ENCODE measurements around the gene APBA2.

Gene APBA2

DNA sequence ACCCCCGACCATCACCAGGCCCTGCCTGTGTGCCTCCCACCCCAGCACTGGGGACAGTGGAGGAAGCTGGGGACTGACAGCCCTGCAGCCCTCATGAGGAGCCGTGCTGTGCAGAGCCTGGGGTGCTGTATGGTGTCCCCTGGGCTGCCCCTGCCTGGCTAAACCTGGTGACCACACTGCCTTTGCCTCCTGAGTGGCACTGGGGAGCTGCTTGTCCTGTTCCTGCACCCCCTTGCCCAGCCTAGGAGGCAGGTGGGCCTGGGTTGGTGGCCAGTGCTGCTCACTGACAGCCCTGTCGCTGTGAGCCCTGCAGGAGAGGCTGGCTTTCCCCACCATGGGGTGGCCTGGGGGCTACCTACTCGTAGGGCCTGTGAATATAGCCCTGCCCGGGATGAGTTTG lies 224.4 kb downstream of the APBA2 start:
- no peak for DNase-seq

DNA sequence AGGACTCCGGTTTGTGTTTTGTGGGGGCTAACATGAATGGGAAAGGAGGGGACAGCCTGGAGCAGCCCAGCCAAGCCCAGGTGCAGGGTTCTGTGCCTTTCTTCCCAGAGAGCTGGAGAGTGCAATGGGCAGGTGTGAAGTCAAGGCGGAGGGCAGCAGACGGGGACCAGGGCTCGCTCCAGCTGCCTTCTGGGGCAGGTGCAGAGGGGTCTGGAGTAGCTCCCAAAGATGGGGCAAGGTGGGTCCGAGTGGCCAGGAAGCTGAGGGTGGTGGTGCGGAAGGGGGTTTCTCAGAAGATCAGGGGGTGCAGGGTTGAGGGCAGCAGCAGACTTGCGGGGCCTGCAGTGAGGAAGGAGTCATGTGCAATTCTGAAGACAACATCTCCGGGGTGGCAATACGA lies 225.0 kb downstream of the APBA2 start:
- DNase-seq: no peak

DNA sequence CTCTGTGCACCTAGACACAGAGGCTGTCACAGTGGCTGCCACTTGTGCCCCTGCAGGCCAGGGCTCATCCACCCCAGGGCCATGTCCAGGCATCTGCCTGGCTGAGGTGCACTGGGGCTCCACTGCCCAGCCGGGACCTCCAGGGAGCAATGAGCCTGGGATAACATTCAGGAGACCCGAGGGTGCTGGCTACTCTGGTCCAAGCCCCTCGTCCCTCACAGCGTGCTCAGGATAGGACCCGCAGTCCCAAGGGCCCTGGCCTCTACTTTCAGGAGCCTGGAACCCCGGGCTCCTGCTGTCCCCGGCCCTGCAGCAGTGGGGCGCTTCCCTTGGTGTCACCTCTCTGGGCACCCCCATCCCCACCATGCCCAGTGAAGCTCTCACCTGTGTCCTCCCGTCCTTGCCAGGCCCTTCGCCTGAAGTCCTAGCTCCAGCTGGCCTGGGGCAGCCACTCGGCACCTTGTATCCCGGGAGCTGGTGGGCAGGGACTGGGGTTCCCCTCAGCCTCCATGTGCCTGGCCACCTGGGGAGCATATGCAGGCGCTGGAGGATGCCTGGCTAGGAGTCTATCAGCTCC lies 226.0 kb downstream of the APBA2 start:
- no peak for DNase-seq

DNA sequence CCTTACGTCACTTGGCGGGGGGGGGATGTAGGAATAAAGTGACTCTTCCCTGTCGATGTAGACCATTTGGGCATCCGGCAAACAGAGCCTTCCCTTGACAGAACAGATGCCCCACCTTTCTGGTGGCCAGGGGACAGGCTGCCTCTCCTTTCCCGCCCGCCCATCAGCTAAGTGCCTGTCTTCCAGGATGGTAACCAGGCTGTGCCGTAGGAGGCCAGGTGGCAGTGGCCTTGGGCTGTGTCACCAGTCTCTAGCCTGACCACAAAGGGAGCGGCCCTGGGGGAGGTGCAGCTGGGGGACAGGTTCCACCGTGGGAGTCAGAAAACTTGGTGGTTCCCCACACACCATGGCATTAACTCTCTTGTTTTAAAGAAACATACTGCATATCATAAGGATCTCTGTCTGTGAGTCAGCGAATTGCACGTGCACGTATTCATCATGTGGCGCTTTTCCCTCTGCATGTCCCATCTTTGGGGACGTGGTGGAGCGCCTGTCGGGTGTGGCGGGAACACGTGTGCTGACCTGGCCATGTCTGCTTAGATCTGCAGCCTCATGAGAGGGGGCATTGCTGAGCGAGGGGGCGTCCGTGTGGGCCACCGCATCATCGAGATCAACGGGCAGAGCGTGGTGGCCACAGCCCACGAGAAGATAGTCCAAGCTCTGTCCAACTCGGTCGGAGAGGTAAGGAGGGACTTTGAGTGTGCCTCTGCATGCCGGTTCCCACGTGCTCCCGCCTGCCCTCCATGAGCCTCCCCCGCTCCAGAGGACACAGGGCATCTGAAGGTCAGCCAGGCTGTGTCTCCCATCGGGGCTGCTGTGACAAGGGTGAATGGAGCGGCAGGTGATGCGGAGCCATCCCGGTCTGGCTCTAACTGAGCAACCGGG lies 227.8 kb downstream of the APBA2 start:
- DNase-seq: no peak

DNA sequence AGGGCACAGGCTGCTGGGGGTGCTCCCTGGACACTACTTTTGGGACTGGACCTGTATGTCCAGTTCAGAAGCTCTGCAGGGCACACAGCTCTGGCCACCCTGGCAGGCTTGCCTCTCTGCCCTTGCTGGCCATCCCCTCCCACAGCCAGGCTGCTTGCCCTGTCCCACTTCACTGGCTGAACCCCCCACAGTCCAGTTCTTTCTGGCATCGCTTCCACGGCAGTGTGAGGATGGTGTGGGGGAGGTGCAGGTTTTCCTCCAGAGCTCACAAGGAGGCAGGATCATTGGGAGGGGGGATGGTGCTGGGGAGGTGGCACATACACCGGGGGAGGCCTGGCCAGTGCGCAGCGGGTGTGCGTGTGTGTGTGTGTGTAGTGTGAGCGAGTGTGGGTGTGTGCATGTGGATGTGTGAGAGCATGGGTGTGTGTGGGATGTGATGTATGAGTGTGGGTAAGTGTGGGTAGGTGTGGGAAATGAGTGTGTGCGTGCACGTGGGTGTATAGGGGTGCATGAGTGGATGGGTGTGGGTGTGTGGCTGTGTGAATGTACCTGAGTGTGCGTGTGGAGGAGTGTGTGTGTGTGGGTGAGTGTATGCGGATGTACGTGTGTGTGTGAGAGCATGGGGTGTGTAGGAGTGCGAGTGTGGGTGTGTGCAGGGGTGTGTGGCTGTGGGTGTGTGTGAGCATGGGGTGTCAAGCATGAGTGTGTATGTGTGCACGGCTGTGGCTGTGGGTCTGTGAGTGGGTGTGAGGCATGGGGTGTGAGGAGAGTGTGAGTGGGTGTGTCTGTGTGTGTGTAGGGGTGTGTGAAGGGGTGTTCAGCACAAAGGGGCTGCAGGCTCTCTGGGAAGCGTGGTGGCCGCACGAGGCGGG lies 228.7 kb downstream of the APBA2 start:
- no peak for DNase-seq

DNA sequence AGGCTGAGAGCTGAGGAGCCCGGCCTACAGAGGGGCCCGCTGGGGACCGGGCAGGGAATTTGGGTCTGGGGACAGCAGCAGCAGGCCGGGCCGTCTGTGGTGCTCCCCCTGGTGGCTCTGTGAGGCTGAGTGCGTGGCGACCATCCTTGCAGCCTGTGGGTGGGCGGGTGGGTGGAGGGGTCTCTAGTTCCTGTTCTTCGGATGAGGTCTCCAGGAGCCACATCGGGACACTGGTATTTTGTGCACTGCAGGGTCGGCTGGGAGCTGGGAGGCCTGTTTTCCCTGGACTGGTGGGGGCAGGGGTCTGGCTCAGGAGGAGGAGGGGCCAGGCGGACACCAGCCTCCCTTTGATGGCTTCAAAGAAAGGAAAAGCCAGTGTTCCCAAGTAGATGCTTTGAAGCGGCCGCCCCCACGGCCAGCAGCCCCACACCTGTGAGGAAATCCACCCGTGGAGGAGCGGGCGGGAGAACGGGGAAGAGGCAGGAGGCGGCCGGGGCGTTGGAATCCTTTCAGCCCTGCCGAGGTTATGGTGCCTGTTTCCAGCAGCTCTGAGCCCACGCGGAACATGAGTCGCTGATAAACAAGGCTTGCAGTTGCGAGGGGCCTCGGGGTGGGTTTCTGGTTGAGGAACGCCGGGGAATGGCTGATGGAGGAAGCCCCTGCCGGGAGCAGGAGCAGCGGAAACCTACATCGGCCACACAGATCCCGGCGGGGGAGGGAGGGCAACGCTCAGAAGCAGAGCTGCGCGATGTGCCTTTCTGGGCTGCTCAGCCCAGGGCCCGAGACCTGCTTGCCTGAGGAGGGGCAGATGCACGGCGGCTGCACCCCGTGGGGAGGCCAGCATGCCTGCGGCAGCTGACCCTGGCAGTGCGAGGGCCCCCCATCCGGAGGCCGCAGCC lies 229.6 kb downstream of the APBA2 start:
- no peak for DNase-seq

DNA sequence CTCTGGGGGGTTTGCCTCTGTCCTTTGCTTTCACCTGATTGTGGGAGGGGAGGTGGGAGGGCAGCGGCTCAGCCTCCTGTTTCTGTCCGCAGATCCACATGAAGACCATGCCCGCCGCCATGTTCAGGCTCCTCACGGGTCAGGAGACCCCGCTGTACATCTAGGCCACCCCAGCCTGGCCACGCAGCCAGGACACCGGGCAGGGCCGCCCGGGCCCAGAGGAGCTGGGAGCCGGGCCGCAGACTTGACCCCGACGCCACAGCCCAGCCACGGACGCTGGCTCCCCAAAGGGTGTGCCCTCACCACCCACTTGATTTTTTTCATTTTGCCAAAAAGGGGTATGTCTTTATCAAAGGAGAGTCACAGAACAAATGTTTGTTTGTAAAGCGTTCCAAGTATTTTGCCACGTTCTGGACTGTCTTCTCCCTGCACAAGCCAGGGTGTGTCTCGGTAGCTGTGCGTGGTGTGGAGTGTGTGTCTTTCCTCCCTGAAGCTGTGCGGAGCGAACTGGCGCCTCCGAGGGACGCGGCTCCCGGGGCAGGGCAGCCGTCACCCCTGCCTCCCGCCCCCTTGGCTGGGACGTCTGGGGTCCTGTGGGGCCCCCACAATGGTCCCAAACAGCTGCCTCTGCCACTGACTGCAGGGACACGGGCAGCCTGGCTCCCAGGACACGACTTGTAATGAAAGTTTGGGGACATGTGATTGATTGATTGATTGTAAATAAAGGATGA lies 231.4 kb downstream of the APBA2 start:
- no peak for DNase-seq

DNA sequence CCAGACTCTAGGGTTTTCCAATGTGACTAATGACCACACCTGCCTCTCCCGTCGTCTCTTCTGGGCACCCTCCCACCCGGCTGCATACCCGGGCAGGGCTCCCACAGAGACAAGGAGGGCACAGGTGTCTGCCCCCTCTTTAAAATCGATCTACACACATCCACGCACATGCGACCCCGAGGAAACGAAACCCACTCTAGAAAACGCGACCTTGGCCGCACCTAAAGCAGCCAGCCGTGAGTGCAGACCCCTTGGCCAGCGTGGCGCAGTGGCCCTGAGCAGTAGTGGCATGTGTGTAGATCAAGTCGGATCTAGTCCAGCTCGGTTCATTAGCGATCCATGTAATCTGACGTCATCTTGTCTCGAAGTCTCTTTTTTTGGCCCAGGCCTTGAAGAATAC lies 232.0 kb downstream of the APBA2 start:
- no peak for DNase-seq

DNA sequence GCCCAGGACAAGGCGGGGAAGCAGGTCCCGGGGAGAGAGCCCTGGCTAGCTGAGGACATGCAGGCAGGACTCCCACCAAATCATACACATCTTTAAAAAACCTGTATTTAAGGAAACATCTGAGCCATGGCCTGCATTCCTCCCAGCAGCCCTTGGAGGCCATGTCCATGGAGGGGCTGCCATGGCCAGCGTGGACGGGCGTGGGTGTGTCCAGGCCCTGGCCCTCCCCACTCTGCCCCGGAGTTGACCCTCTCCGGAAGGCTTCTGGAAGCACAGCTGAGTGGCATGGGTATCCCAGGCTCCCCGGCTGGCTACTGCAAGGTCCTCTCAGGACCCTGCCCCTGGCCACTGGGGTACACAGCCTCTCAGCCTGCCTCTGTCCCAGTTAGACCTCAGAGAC lies 234.1 kb downstream of the APBA2 start:
- no peak for DNase-seq

DNA sequence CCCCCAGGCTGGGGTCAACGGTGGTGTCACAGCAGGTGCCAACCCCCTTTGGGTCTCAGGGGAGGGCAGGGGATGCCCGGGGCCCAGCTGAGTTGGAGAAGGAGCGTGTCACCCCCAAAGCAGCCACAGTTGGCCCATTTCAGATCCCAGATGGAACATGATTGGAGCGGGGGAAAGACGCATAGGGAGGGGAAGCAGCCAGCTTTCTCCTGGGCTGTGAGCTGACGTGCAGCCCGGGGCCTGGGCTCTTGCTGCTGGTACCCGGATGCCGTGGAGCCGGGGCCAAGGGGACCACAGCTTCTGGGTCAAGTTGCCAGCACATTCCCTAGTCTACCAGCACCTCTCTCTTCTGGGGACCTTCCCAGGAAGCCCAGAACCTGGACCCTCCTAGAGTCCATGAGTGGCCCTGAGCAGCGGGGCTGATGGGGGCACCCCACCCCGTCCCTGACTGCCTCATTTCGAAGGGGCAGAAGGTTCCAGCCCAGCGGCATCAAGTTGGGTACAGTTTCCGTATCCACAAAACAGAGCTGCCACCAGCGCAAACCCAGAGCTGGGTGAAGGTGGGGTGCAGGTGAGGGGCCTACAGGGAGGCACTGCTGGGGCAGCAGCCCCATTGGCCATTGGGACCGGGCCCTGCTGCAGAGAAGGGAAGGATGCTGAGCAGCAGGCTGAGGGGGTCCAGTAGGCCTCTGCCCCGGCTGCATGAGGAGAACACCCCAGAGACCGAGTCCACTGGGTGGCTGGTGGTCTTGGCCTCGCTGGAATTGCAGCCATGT lies 235.0 kb downstream of the APBA2 start:
- DNase-seq: no peak

DNA sequence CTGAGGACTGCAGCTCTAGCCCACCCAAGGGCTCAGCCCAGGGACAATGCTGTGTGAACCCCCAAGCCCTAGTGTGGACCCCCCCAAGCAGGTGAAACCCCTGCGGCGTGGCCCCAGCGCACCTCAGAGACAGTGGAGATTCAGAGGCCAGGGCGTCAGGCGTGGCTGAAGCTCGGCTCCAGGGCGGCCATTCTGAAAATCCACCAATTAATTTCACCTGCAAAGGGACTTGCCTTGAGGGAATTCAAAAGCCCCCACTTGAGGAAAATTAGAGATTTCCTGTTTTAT lies 235.5 kb downstream of the APBA2 start:
- no peak for DNase-seq

DNA sequence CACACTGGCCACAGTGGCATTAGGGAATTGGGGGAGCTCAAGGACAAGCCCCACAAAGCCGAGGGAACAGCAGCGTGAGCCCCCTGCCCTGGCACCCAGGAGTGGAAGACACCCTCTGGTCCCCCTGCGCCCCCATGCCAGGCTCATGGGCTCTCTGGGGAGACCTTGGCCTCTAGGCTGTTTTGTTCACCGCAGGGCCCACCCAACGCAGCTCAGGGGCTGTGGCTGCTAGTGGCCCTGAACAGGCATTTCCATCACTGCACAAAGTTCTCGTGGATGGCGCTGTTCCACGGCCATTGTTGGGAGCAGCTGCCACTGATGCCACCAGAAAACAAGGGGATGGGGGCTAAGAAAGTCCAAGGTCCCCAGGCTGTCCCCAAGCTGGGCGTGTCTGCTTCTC lies 236.1 kb downstream of the APBA2 start:
- DNase-seq: no peak

DNA sequence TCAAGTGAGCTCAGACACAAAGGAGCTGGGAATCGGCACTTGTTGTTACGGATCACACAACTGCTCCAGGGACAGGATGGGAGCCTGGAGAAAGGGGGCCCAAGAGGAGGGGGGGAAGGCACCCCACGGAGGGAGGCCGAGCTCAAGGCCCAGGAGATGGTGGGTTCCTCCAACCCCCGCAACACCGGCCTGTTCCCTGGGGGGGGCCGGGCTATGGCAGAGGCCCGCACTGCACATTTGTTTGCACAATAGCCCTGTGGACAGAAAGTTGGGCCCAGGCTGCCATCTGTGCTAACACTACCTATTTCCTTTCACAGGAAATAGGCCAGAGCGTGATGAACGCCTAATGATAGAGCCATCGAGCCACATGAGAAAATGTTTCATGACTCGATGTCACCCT lies 236.7 kb downstream of the APBA2 start:
- no peak for DNase-seq

DNA sequence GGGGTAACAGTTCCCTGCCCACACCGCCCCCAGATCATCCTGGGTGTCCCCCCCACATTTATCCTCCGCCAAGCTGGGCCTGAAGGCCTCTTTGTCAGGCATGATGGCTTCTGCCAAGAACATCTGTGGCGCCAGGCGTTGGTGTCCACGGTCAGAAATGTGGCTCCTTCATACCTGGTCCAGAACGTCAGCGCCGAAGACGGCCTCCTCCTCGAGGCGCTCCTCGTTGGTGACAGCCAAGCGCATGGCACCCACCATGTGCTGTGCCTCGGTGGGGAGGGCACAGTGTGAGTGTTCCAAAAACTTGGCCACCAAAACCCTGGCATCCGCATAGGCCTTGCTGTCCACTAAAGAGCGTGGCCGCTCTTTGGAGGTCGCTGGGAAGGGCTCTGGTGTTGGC lies 237.4 kb downstream of the APBA2 start:
- no peak for DNase-seq

DNA sequence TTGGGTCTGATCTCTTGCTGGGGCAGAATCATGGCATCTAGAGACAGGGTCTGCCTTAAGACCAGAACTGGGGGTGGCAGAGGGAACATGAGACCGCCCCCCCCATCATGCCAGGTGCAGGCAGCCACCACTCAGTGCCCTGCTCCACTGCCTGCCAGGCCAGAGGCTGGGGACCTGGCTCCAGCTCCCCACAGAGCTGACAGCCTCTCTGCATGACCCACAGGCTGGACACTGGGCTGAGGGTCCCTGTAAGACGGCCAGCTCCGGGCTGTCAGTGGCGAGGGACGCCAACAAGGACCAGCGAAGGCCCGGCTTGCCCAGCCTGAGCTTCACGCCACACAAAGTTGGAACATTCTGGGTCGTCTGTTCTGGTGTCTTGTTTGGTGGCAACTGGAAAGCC lies 238.2 kb downstream of the APBA2 start:
- DNase-seq: no peak

DNA sequence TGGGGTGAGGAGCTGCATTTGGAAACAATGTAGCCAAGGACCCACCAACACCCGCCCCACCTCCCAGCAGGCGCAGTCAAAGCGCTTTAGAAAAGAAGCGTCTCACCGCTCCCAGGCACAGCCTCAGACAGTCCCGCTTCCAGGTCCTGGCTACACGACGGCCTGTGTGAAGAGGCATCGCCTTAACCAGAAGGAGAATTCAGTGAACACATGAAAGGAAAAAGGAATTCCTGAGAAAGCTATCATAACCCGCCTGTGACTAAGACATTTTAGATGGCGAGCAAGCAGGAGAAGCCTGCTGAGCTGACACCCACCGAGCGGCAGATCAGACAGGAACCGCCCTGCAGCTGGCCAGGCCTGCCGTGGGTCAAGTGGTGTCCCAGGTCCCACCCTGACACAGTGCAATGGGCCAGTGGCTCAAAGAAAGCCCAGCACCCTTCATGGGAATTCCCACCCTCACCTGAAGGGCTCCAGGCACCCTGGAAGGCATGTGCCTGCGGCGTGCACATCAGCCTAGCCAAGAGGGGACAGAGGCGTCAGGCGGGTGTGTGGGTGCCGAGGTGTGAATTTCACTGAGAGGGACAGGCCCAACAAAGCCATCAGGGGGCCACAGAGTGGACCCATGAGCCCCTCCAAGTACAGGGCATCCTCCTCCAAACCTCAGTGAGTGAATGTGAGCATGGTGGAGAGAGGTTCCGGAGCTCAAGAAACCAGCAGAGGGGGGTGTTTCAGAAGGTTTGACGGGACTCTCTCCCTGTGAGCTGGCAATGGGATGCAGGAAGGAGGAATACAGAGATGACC lies 239.0 kb downstream of the APBA2 start:
- DNase-seq: peak; percentile 22

DNA sequence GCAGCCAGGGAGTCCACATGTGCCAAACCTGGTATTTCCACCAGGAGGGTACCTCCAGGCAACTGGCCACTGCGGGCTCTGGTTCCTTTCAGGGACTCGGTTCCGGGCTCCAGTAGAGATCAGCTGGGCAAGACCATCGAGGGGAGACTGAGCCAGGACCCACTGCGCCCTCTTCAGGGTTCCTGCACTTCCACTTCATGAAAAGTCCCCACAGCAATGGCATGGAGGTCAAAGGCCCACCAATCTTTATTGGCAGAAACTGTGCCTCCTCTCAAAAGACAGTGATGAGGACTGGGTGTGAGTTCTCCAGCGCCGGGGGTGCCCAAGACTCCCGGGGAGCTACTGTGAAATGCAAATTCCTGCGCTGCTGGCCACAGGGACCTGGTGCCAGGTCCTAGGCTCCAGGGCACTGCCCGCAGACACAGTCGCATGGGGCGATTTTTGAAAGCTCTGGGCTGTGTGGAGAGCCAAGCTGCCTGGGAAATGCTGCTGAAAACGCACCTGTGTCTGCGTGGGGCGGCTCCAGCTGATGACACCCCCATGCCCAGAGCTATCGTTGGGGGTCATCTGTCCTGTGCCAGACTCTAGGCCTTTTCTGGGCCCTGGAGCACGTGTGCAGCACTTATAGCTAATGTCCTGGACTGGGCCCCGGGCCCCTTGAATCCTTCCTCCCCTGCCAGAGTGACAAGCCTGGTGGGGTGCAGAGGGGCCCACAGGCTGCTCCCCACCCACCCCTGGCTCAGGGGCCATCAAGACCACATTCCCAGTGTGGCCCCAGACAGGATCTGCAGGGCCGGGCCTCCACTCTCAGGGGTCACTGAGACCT lies 239.8 kb downstream of the APBA2 start:
- no peak for DNase-seq

DNA sequence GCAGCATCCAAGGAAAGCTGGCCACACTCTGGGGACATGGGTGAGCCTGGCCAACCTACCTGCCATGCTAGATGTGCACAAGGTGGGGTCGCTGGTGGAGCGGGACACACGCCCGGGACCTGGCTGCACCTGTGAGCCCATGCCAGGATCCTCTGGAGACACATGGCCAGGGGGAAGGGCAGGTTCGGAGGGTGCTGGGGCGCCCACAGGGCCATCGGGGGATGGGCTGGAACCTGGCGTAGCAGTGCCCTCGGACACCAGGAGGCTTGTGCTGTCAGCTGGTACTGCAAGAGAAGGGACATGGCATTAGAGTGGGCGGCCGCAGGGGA lies 240.4 kb downstream of the APBA2 start:
- no peak for DNase-seq

DNA sequence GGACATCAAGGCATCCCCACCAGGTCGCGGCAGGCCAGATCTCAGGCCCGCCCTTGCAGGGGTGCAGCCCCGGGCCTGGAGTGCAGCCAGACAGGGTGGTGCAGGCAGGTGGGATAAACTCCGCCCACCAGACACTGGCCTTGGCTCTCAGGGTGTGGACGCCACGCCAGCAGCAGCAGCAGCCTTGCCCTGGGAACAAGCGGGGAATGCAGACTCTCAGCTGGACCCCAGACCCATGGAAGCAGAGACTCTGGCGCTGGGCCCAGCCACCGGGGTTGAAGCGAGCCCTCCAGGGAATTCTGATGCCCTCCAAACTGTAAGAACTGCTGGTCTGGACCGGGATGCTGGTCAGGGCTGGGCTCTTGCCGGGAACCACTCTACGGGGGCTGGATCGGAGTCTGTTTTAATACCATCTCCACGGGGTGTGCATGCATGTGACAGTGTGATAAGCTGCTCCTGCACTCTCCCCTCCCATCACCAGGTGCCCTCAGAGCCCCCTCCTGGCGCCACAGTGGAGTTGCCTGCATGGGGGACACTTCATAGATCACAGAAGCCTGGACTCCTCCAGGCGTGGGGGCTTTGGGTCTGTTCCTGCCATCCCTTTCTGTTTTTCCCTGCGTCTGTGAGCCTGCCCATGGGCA lies 241.2 kb downstream of the APBA2 start:
- DNase-seq: peak; percentile 8
